GM18868 (cell line): ENCODE measurements around the gene CD70.
"Not testable (repeated sequence)": the region's sequence is repeated elsewhere in the genome, so short reads cannot be mapped to it uniquely, and the experiment has no call there.

Experiments
- ATAC-seq: cut with Tn5 transposase; IDR thresholded peaks from one replicate; pipeline ENCODE4 v1.9.1; 2021; ENCODE audit warnings: mild to moderate bottlenecking, moderate library complexity; ENCODE audit not compliant: unreplicated experiment

CD70 gene

GRCh38 chr19:6572217-6572616 lies 18.7 kb downstream of the CD70 start:
- ATAC-seq, result no peak

- ATAC-seq, result no peak
Observed at GRCh38 chr19:6571167-6571566, 19.8 kb downstream of the CD70 start.

GRCh38 chr19:6570764-6571163 lies 20.2 kb downstream of the CD70 start:
- ATAC-seq, result no peak

GRCh38 chr19:6568816-6569215 lies 22.1 kb downstream of the CD70 start:
- ATAC-seq, result no peak

GRCh38 chr19:6568010-6568526 lies 22.9 kb downstream of the CD70 start:
- ATAC-seq, result no peak

GRCh38 chr19:6566727-6567126 lies 24.2 kb downstream of the CD70 start:
- not testable (repeated sequence) for ATAC-seq

GRCh38 chr19:6564393-6564792 lies 26.6 kb downstream of the CD70 start:
- ATAC-seq, result no peak

GRCh38 chr19:6562437-6562836 lies 28.5 kb downstream of the CD70 start:
- not testable (repeated sequence) for ATAC-seq

- no peak for ATAC-seq
Observed at GRCh38 chr19:6556480-6557195, 34.3 kb downstream of the CD70 start.

- no peak for ATAC-seq
Observed at GRCh38 chr19:6556043-6556449, 34.9 kb downstream of the CD70 start.

GRCh38 chr19:6551607-6552450 lies 39.1 kb downstream of the CD70 start:
- ATAC-seq, result no peak

GRCh38 chr19:6551091-6551490 lies 39.9 kb downstream of the CD70 start:
- no peak for ATAC-seq

GRCh38 chr19:6550679-6551078 lies 40.3 kb downstream of the CD70 start:
- not testable (repeated sequence) for ATAC-seq

- no peak for ATAC-seq
Observed at GRCh38 chr19:6543866-6544347, 47.0 kb downstream of the CD70 start.

- ATAC-seq, result no peak
Observed at GRCh38 chr19:6540918-6541689, 49.8 kb downstream of the CD70 start.

GRCh38 chr19:6539514-6539913 lies 51.4 kb downstream of the CD70 start:
- no peak for ATAC-seq
